Measurements from ENCODE around the gene ANK2.

The ANK2 gene

DNA sequence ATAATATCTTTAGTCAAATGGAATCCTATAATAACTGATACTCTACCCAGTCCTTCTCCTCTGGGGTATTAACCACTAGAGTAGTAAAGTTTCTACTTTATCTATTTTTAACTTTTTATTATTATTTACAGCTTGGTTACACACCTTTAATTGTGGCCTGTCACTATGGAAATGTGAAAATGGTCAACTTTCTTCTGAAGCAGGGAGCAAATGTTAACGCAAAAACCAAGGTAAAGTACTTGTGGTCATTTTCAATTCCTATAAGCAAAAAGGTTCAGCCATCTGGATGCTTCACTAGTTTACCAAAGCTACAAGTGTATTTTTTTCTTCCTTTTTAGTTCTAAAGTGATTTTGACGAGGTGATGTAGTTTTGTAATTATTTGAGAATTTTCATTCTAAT, 238.8 kb downstream of the ANK2 start:
- no peak for DNase-seq (ENCODE audit: low read depth in 2 of 2)

- DNase-seq (ENCODE audit: low read depth in 2 of 2): no peak
Measured at GRCh38 chr4:113288696-113289095, 239.2 kb downstream of the ANK2 start.

GRCh38 chr4:113289766-113290165, 240.3 kb downstream of the ANK2 start:
- no peak for DNase-seq (ENCODE audit: low read depth in 2 of 2)

DNA sequence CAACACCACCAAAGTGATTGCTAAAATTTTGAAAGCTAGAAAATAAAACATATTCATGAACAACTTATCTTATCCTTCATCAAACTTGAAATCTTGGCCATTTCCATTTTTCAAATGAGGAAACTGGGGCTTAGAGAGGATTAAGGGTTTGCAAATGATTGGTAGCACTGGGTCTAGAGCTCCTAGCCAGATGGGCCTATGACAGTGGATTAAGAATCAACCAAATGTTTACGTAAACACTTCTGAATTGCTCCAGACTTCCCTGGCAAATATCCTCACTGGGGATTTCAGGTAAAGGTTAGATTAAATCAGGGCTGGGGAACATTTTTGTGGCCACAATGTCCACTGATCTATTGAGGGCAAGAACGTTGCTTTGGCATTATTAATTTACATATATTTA, 241.2 kb downstream of the ANK2 start:
- no peak for DNase-seq (ENCODE audit: low read depth in 2 of 2)

DNA sequence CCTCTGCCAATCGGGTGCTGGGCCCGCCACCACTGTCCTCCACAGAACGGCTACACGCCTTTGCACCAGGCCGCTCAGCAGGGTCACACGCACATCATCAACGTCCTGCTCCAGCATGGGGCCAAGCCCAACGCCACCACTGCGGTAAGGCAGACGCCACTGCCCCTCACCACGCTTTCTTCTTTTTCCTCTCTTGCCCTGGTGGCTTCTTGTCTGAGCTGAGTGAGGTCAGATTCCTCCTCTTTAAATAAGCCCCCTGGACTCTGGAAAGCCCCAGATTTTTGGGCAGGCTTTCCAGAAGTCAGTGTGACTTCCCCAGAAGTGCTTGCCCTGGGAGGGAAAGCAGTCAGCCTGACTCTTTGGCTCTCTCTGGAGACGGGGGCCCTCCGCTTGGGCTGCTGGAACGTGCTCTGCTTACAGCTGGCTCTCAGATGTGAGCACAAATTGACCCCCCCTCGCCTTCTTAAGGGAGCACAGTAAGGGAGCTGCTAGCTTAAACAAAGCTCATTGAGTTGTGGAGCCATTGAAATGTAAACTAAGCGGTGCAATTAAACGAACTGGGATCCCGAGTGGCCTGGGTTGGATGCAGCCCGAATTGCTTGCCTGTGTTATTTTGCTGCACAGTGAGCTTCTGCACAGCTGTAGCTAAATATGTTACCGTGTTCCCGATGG, 243.1 kb downstream of the ANK2 start:
- DNase-seq (ENCODE audit: low read depth in 2 of 2): no peak

DNA sequence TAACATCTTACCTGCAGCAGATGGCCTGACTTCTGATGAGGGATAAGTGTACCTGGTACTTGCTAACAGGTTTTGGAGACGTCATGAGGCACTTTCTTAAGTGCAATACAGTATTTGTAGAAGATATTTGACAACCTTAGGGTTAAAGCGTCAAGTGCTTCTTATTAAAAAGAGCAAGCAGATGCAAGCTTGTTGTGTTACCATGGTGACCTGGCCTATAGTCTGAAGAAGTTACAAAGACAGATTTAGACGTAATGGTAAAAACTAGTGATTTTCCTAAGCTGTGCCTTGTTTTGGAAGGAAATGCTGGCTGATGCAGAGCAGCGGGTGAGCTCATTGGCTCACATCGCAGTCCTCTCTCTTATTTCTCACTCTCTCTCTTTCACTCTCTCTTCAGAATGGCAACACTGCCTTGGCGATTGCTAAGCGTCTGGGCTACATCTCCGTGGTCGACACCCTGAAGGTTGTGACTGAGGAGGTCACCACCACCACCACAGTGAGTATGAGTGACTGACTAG, 243.6 kb downstream of the ANK2 start:
- no peak for DNase-seq (ENCODE audit: low read depth in 2 of 2)

DNA sequence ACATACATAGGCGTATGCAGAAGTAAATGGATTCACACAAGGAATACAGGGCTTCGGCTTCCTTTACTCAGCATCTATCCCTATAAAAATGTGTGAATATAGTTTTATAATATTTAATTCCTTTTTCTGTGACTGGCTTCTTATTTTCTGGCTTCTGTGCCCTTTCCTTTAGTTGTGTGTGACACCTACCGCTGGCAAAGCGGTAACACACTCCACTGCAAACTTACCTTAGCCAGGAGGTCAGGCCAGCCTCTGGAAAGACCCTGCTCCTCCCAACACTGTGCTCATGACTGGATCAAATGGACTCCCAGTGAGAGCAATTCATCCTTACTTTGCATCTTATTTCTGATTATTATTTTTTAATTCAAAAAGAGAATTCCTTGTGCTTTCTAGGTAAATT, 244.2 kb downstream of the ANK2 start:
- DNase-seq (ENCODE audit: low read depth in 2 of 2): no peak

GRCh38 chr4:113294908-113295307, 245.5 kb downstream of the ANK2 start:
- DNase-seq (ENCODE audit: low read depth in 2 of 2): no peak

DNA sequence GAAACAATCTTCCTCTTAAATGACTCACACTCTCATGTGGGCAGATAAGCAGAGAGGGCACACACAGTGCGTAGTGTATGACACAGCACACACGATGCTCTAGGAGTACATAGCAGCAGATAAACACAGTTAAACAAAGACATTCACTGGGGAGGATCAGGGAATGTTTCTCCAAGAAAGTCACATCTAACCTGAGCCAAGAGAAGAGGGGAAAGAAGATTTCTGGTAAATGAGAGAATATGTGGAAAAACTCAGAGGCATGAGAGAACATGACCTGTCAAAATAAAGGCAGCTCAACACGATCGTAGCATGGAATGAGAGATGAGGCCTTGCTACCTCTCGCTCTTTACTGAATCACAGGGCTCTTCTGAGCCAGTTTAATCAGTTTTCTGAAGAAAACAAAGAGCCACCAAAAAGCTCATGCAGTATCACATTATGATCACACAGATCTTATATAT, 251.0 kb downstream of the ANK2 start:
- no peak for DNase-seq (ENCODE audit: low read depth in 2 of 2)

DNA sequence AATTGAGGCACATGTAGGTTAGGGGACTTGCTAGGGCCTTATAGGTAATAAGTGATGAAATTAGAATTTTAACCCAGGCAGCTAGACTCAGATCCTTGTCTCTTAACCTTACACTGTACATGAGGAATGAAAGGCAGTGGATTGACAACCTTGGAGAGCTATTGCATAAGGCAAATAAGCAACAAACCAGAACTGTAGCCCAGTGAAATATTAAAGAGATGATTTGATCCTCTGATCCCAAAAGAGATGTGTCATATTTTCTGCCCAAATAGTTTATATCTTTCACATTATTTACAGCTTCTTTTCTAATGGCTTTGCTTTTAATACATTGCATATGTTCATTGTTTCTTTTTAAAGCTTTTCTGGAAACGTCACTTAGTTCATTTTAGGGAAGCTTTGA, 252.6 kb downstream of the ANK2 start:
- no peak for DNase-seq (ENCODE audit: low read depth in 2 of 2)

GRCh38 chr4:113303315-113303714, 253.9 kb downstream of the ANK2 start:
- no peak for DNase-seq (ENCODE audit: low read depth in 2 of 2)

DNA sequence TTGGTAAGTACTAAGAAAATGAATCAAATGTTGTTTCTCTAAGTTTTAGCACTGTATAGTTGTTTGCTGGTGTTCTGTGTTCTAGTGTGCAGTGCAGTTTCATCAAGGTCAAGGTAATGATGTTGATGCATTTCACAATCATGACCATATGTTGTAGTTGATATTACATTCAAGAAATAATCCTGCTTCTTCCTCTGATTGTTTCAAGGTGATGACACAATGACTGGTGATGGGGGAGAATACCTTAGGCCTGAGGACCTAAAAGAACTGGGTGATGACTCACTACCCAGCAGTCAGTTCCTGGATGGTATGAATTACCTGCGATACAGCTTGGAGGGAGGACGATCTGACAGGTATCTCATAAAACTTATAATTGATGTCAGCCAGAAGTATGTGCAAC, 261.6 kb downstream of the ANK2 start:
- DNase-seq (ENCODE audit: low read depth in 2 of 2): no peak

GRCh38 chr4:113312529-113312928, 263.1 kb downstream of the ANK2 start:
- no peak for DNase-seq (ENCODE audit: low read depth in 2 of 2)

DNA sequence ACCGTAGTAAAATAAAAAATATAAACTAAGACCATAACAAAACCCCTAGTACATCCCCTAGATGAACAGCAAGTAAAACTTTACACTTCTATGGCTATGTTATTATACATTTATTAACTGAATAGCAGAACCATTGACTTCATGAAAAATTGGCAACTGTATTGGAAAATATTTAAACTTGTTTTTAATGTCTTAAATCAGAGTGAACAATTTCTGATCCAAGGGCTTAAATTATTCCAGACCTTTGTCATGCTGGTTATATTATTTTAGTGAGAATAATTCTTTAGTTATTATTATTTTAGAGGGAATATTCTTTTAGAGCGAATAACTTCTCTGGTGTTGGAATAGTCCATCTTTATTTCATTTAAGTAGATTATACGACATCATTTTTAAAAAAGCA, 265.0 kb downstream of the ANK2 start:
- DNase-seq (ENCODE audit: low read depth in 2 of 2): no peak

DNA sequence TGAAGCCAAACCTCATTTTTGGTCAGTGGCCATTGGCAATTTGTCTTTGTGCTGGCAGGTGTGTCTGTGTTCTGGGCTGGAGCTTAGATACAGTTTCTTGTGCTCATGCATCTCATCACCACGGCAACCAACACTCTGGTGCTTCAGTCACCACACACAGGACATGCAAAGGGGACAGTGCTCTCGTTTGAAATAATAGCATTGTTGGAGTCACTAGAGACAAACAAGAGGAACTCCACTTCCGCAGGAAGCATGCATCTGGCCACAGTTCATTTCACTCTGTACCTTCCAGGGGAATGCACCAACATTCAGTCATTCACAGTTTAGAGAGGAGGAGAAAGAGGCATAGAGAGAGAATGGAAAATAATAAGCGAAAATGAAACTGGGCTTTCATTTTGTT, 267.4 kb downstream of the ANK2 start:
- DNase-seq (ENCODE audit: low read depth in 2 of 2): no peak

- DNase-seq (ENCODE audit: low read depth in 2 of 2): no peak
Measured at GRCh38 chr4:113317523-113317922, 268.1 kb downstream of the ANK2 start.

- DNase-seq (ENCODE audit: low read depth in 2 of 2): no peak
Measured at GRCh38 chr4:113322736-113323135, 273.3 kb downstream of the ANK2 start.

DNA sequence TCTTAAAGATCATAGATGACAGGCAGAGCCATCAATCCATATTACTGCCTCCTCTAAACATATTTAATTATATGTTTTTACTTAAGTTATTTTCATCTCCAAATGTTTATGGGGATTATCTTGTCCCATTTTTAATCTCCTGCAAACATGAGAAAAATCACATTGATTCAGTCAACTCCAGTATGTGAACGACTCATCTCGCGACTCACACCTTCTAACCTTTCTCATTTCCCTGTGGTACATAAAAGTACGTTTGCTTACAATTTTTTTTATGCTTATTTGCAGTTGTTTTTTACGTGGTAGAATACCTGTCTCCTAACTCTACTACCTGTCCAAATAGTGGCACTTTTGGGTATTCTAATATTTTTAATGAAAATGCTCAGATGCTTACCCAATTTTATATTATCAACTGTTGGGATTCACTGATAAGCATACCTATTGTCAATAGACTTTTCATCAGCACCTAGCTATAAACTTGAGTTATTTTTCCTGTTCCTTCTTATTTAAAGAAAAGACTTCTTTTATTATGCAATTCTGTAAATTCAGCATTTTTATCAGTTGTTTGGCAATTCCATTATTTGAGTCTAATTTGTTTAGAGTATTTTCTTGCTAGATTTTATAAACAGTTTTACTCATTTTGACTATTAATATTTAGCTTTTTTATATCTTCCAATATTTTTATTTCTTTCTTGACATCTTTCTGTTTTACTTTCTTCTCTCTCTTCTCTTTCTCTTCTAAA, 276.6 kb downstream of the ANK2 start:
- no peak for DNase-seq (ENCODE audit: low read depth in 2 of 2)

GRCh38 chr4:113327494-113327893, 278.0 kb downstream of the ANK2 start:
- no peak for DNase-seq (ENCODE audit: low read depth in 2 of 2)

- DNase-seq (ENCODE audit: low read depth in 2 of 2): no peak
Measured at GRCh38 chr4:113328514-113328913, 279.1 kb downstream of the ANK2 start.

DNA sequence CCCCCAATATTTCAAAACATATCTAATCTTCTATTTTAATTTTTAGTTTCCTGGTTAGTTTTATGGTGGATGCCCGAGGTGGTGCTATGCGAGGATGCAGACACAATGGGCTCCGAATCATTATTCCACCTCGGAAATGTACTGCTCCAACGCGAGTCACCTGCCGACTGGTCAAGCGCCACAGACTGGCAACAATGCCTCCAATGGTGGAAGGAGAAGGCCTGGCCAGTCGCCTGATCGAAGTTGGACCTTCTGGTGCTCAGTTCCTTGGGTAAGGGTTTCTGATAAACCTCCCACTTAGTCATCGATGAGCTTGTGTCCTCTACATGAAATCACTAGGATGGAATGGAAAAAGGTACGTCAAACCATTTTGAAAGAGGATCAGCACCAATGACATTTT, 280.7 kb downstream of the ANK2 start:
- DNase-seq (ENCODE audit: low read depth in 2 of 2): no peak

GRCh38 chr4:113331811-113332210, 282.4 kb downstream of the ANK2 start:
- no peak for DNase-seq (ENCODE audit: low read depth in 2 of 2)

DNA sequence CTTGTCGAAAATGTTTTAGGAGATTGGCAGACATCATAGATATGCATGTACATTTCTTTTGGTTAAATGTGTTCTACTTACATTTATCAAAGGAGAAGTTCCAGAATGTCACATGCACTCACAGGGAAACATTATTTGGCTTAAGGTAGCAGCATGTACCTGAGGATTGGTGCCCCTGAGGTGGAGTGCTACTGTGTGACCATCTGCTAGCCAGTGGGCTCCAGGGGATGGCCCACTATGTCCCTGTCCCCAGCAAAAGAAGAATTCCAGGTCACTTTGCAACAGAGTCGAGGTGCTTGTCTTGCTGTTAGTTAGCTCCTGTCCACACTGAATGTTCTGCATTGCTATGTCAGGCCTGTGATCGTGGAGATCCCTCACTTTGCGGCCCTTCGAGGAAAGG, 283.2 kb downstream of the ANK2 start:
- DNase-seq (ENCODE audit: low read depth in 2 of 2): no peak

All from stimulated activated CD8-positive, alpha-beta memory T cell treated with anti-CD3 and anti-CD28 coated beads, Interleukin-7, amount 100 ng/mL, for 4 hours (primary cell).